Hepatocyte (in vitro differentiated cells): ENCODE results near the gene ATPAF1.

ENCODE experiments used
- CTCF ChIP-seq: fragments of 200-600 bp; sonication (generic); IDR thresholded peaks from 2 replicates; pipeline ENCODE4 v1.5.1; 2016; ENCODE audit warnings: antibody characterized with exemption, mild to moderate bottlenecking; ENCODE audit not compliant: poor library complexity
- EZH2 ChIP-seq: fragments of 200-600 bp; sonication (generic); IDR thresholded peaks from 2 replicates; pipeline ENCODE4 v1.6.1; 2016; ENCODE audit warnings: antibody characterized with exemption, mild to moderate bottlenecking, borderline replicate concordance
- EZH2phosphoT487 ChIP-seq: fragments of 200-600 bp; sonication (generic); IDR thresholded peaks from one replicate; pipeline ENCODE4 v1.6.1; 2018; ENCODE audit warnings: antibody characterized with exemption, mild to moderate bottlenecking, low read depth, moderate library complexity; ENCODE audit not compliant: unreplicated experiment, severe bottlenecking

- TF ChIP-seq CTCF (no peak), EZH2 (no peak), EZH2phosphoT487 (no peak)
Observed at GRCh38 chr1:46673749-46674182, 5.6 kb upstream of the ATPAF1 start.
